Measurements from ENCODE around the gene TSPAN18.

DNA sequence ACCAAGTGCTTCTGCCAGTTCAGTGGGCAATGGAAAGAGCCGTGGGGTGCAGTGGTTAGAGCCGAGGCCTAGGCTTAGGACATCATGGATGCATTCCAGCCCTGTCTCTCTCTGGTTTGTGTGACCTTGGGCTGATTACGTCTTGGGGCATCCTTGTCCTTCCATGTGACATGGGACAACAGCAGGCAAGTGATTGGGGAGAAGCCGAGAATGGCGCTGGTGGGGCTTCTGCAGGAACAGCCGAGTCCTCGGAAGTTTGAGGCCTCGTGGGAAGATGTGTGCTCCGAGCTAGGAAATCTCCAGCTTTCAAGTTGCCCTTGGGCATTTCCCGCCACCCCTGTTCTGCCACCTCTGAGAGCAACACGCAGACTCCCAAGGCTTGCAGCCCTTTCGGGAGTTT lies 16.6 kb downstream of the TSPAN18 start:
- TF ChIP-seq POLR2A (IDR thresholded peaks at IDR 0.05; ENCODE audit: low read depth, low read length) (no peak), POLR2AphosphoS5 (IDR thresholded peaks at IDR 0.05; ENCODE audit: low read depth, low read length) (no peak)
